Thoracic aorta (tissue), 2 donors: ENCODE data around the gene RASA3. TPM values are rescaled to one million over a fixed set of nuclear protein-coding genes. Genes with fewer than 3 reads are reported as not detected.
A peak's percentile ranks its signal among the peaks of the same experiment; 100 is the strongest.

Source experiments
- ATAC-seq: fragments of 150-250 bp; one replicate; pipeline ENCODE4 v1.8.0; 2017; ENCODE audit warnings: low read depth; ENCODE audit not compliant: insufficient number of reproducible peaks, low FRiP score
- DNase-seq: peaks from one replicate; pipeline ENCODE4 v3.0.0-alpha.2; 2020; ENCODE audit warnings: low spot score
- H3K27ac ChIP-seq, 2 donors: fragments of 200-600 bp; sonication (generic); 1 replicate in 1 of 2; 2 replicates in 1 of 2; pipeline ENCODE4 v1.5.1; 2016; ENCODE audit warnings: mild to moderate bottlenecking in 2 of 2, moderate library complexity in 2 of 2
- H3K27me3 ChIP-seq: fragments of 200-600 bp; sonication (generic); replicated peaks from 2 replicates; pipeline ENCODE4 v1.6.0; 2016; ENCODE audit warnings: mild to moderate bottlenecking; ENCODE audit not compliant: insufficient read depth
- H3K36me3 ChIP-seq: fragments of 200-600 bp; sonication (generic); one replicate; pipeline ENCODE4 v1.5.1; 2016
- H3K4me1 ChIP-seq, 2 donors: fragments of 200-600 bp; sonication (generic); 1 replicate in 1 of 2; 2 replicates in 1 of 2; pipeline versions ENCODE4 v1.5.1 to v1.6.0; 2016; ENCODE audit warnings: low read depth in 2 of 2, mild to moderate bottlenecking in 1 of 2; ENCODE audit not compliant: control insufficient read depth in 1 of 2
- H3K4me3 ChIP-seq: fragments of 200-600 bp; sonication (generic); 2 replicates; pipeline ENCODE4 v1.5.1; 2016; ENCODE audit warnings: mild to moderate bottlenecking
- H3K9me3 ChIP-seq: fragments of 200-600 bp; sonication (generic); 2 replicates; pipeline ENCODE4 v1.5.1; 2016
- CTCF ChIP-seq: fragments of 200-600 bp; sonication (generic); IDR thresholded peaks from one replicate; pipeline ENCODE4 v1.5.1; 2019; ENCODE audit warnings: antibody characterized with exemption
- total RNA-seq, 2 donors: library from RNA; depleted of rRNA; stranded (reverse); fragments of >200 nt; gene quantifications; one replicate each; pipeline versions ENCODE4 v1.1.0 to v1.2.3, GENCODE V29; 2016

RASA3 gene
- total RNA-seq, 2 donors from 2014 or later: 38.9 to 48.6 TPM

GRCh38 chr13:113978741-113979481 lies 153.5 kb downstream of the RASA3 start:
- Histone ChIP-seq H3K27me3 (no peaks in the 10 kb centered on the region), H3K9me3 (no peaks in the 10 kb centered on the region), H3K36me3 (peaks cover 38% of the 10 kb centered on the region), H3K27ac (no peak overlapping the region), H3K4me3 (no peak overlapping the region), H3K4me1 (peaks cover 13 to 20% of the 10 kb centered on the region in 2 donors)
- no peak for TF ChIP-seq CTCF
- ATAC-seq (no peak), DNase-seq (no peak)

DNA sequence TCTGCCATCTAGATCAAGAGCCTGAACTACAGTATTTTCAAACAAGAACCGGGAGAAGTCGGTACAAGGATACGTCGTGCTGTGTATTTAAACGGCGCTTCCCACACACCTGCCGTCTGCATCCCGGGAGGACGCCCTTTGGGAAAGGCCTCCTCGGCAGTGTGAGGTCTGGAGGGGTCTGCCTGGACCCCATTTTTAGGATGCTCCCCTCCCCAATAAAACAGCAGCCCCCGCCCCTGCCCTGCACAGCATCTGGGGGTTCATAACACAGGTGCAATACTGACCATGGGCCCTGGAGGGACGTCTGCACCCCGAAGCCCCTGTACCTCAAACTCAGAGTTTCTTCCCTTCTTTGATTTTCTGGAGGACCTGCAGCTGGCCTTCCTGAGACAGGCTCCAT lies 154.4 kb downstream of the RASA3 start:
- no peaks in the 10 kb centered on the region for H3K27me3 ChIP-seq
- DNase-seq: no peak

DNA sequence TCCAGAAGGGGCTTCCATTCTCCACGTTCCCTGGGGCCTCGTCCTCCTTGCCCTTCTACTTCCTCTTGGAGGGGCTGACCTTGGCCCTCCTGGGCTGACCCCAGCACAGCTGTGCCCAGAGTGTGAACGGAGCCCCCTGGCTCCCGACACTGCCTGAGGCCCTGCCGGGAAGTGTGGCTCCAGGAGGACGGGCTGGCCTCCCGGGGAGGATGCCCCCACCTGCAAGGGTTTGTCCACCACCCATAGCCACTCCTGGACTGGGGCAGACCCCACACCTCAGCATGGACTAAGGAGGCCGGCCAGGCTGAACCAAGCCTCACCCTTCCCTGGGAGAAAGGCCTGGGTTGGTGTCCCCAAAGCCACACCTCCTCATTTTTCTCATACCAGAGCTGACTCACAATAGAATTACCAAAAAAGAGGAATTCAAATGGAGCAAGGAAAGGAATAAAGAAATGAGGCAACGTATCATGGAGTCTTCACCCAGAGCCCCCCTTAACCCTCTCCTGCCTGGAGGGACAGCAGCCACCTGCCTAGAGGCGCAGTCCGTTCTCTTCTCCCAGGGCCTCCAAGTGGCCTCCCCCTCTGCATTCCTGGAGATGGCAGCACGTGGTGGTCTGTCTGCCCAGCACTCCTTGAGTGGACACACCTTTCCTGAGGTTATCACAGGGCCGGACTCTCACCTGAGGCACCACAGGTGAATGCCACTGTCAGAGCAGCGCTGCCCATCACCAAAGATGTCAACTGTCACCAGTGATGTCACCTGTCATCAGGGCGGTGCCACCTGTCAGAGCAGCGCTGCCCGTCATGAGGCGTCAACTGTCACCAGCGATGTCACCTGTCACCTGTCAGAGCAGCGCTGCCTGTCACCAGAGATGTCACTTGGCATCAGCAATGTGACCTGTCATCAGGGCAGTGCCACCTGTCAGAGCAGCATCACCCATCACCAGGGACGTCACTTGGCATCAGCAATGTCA lies 155.4 kb downstream of the RASA3 start:
- TF ChIP-seq CTCF: no peak
- no peak overlapping the region for H3K4me3 ChIP-seq
- no peaks in the 10 kb centered on the region for H3K27me3 ChIP-seq
- H3K27ac ChIP-seq: peak overlapping the region; percentile 51 to 69
- peaks cover 13 to 20% of the 10 kb centered on the region in 2 donors for H3K4me1 ChIP-seq
- no peaks in the 10 kb centered on the region for H3K9me3 ChIP-seq
- DNase-seq (peak; percentile 2), ATAC-seq (peak; percentile 61)
- peaks cover 39% of the 10 kb centered on the region for H3K36me3 ChIP-seq

More for the DNA sequence above, 154.4 kb downstream of the RASA3 start:
- no peak for TF ChIP-seq CTCF
- no peak for ATAC-seq
- Histone ChIP-seq H3K9me3 (no peaks in the 10 kb centered on the region), H3K4me1 (peaks cover 13 to 20% of the 10 kb centered on the region in 2 donors), H3K27ac (no peak overlapping the region), H3K4me3 (no peak overlapping the region), H3K36me3 (peaks cover 41% of the 10 kb centered on the region)

DNA sequence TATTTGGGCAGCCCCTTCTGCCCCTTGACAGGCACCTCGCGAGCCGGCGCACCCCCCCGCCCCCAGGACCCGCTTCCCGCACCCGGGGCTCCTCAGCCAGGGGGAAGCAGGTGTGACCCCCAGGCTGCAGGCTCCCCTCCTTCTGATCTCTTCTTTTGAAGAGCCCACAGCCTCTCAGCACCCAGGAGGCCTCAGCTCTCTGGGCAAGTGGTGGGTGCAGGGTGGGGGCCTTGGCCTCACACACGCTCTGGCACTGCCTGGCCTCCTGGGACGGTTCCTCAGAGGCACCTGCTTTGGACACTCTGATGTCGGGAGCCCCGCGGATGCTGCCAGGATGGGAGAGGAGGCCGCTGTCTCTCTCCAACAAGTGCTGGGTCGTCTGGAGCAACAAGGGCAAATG lies 157.0 kb downstream of the RASA3 start:
- Histone ChIP-seq H3K4me1 (peaks cover 22 to 34% of the 10 kb centered on the region in 2 donors), H3K36me3 (peaks cover 32% of the 10 kb centered on the region), H3K27me3 (no peaks in the 10 kb centered on the region), H3K27ac (no peak overlapping the region), H3K4me3 (no peak overlapping the region), H3K9me3 (no peaks in the 10 kb centered on the region)
- ATAC-seq (no peak), DNase-seq (peak; percentile 1)
- no peak for TF ChIP-seq CTCF
